ENCODE results near the gene RGS9BP.
"Not testable (repeated sequence)": the region's sequence is repeated elsewhere in the genome, so short reads cannot be mapped to it uniquely, and the experiment has no call there.

The RGS9BP gene

DNA sequence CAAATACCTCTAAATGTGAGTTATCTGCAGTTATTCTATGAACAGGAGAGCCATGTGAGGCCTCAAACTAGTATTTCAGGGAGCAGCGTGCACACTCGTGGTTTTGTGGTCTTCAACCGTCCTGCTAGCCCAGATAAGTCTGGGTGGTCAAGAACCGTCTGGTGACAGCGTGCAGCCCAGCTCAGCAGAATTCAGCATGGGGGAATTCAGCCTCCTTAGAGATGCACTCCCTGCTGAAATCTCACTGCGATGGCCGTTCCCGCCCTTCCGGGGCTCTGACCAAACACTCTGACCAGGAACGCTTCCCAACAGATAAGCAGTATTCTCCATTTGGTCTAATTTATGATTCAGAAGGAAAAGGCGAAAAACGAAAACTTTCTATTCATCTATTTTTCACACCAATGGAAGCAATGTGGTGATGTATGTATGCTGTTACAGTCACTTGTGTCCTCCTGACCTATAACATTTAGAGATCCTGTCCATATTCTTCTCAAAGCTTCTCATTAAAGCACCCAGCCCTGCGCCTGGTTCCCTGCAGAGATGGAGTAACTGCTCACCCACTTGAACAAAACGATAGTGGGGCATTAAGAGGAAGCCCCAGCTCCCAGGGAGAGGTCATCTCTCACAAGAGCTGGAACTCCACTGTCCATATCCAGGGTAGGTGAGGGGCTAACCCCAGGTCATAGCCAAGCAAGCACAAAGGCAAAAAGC, 3.6 kb upstream of the RGS9BP start:
- no peak for DNase-seq (ENCODE audit: low read depth, low spot score)

DNA sequence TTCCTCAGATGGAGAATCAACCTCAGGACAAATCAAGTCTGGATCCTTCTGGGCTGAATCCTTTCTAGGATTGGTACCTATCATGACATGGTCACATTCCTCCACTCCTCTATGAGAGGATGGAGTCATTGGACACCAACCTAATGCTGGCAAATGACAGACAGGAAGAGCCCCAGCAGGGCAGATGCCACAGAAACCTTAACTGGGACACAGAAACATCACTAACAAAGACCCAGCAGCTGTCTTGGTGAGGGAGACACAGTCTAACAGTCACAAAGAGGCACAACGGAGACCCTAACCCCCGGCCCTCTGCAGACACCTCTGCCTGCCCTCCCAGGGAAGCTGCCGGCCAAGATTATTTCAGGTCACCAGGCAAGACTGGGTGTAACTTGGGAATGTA, 2.8 kb upstream of the RGS9BP start:
- DNase-seq (ENCODE audit: low read depth, low spot score): no peak

DNA sequence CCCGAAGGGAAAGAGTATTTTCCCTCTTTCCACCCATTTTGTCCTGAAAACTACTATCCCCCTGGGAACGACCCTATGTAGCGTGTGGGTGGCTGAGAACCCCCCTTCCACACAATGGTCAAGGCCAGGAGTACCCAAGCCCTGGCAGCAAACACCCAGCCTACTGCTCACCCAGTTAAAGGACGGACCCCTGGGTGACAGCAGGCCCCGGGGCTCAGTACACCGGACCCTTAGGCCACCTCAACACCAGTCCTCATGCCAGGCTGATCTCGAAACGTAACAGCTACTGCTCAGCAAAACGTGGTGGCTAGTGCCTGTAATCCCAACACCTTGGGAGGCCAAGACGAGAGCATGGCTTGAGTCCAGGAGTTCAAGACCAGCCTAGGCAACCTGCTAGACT, 2.1 kb upstream of the RGS9BP start:
- no peak for DNase-seq (ENCODE audit: low read depth, low spot score)

DNA sequence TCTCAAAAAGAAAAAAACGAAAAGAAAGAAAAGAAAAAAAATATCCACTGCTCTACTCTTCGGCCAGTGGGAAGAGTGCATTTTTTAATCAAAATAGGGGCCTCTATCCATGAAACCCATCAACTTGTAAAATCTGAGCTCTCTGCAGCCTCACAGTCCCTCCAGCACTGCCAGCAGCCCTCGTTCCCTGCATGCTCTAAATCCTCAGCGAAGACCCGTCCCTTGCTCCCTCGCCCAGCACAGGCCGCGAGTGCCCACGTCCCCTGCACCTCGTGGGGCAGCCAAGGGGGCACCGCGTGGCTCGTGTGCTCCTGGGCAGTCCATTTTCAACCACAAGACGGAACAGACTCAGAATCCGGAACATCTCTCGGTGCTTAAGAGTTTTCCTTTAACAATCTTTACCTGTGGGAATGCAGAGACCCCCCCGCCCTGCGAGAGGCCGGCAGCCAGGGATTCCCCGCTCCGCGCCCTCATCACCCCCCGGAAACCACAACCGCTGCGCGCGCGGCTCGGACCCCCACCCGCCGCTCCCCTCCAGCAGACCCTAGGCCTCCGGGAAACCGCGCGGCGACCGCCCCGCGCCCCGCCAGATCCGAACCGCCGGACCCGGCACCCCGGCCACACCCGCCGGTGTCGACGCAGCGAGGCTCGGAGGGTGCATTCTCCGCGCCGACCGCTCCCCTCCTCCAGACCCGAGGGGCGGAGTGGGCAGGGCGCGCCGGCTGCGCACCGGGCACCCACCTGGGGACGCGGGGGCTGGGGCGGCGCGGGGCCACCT, 1.3 kb upstream of the RGS9BP start:
- DNase-seq (ENCODE audit: low read depth, low spot score): no peak

DNA sequence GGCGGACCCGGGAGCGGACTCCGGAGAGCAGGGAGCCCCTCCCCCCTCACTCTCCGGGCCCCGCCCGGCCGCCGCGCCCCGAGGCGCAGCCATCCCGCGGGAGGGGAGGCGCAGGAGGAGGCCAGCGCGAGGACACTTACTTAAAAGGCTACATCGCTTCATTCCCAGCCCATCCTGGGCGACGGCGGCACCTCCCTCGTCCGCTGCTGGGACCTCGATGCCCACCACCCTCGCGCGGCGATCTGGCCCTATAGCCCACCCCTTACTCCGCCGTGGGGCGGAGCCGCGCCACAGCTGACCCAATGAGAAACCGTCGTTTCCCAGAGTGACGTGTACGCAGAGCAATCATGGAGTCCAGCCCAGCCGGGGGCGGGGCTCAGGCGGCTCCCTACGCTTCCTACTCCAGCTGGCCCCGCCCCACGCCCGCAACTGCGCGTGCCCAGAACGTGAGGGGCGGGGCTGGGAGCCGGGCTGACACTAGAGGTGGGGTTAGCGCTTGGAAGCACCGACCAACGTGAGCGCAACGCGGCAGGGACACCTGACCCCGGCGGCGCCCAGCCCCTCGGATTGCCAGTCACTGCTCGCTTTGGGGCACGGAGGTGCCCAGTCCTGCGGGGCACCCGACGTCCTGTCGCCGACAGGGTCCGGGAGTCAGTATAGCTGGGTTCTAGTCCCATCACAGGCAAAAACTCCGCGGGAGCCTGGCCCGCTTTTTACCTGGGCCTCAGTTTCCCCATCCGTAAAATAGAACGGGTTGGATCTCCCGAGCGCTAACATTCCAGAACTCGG, 523 bp upstream of the RGS9BP start, which contains the start of gene ANKRD27:
Gene ANKRD27, minus strand, starts transcription at position 250 of the 789 bp plus-strand sequence. CDS start 16,165 bp downstream, outside the sequence.
- peak; percentile 93 for DNase-seq (ENCODE audit: low read depth, low spot score)

DNA sequence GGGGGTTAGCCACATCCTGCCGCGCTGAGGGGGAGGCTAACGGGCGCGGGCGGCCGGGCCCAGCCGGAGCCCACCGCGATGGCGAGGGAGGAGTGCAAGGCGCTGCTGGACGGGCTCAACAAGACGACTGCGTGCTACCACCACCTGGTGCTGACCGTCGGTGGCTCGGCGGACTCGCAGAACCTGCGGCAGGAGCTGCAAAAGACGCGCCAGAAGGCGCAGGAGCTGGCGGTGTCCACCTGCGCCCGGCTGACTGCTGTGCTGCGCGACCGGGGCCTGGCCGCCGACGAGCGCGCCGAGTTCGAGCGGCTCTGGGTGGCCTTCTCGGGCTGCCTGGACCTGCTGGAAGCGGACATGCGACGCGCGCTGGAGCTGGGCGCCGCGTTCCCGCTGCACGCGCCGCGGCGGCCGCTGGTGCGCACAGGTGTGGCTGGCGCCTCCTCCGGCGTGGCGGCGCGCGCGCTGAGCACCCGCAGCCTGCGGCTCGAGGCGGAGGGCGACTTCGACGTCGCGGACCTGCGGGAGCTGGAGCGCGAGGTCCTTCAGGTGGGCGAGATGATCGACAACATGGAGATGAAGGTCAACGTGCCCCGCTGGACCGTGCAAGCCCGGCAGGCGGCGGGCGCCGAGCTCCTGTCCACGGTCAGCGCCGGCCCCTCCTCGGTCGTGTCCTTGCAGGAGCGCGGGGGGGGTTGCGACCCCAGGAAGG, 692 bp downstream of the RGS9BP start:
- no peak for DNase-seq (ENCODE audit: low read depth, low spot score)

DNA sequence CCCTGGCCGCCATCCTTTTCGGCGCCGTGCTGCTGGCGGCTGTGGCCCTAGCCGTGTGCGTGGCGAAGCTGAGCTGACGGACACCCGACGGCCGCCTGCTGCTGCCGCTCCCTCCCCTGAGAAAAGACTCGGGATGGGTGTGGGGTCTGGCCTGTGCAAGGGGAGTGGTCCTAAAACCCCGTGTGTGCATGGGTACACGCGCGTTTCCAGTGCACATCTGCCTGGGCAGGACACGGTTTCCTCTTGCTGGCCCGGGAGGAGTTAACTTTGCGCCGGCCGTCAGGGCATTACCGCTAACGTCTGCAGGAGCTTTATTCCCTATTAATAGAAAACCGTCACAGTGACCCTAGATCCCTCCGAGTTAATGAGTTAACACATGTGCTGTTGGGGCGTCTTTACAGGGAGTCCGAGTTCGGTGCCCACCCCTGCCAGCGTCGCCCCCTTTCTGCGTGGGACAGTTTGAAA, 1.3 kb downstream of the RGS9BP start:
- DNase-seq (ENCODE audit: low read depth, low spot score): no peak

DNA sequence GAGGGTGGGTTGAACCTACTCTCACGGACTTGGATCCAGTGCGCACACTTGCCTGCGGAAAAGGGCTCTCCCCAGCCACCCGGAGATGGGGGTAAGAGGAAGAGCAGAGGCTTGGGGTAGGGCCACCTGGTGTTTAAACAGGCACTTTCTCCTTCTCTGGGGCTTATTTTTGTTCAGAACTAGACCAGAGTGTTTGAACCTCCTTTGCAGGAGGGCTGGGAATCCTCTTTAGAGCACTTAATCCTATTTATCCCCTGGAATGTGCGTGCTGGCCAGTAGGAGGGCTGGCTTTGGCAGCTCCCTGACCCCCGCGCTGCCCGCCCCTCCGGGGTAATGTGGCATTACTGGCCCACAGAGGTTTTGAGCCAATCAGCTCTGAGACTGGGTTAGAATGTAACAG, 2.0 kb downstream of the RGS9BP start:
- no peak for DNase-seq (ENCODE audit: low read depth, low spot score)

DNA sequence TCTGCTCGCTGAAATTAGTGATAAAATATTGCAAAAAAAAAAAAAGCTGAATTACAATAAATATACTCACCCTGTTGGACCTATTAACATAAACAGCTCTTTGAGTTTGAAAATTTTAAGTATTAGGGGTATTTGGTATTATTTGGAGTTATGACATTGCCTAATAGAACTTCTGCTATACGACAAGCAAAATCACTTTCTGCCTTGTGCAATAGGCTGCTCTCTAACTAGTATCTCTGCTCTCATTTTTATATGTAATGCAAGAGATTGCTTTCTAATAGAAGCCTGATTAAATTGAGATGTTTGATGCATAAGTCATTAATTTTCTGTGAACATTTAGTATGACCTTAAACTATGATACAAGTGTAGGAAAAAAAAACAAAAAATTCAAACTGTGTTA, 5.3 kb downstream of the RGS9BP start:
- no peak for DNase-seq (ENCODE audit: low read depth, low spot score)

DNA sequence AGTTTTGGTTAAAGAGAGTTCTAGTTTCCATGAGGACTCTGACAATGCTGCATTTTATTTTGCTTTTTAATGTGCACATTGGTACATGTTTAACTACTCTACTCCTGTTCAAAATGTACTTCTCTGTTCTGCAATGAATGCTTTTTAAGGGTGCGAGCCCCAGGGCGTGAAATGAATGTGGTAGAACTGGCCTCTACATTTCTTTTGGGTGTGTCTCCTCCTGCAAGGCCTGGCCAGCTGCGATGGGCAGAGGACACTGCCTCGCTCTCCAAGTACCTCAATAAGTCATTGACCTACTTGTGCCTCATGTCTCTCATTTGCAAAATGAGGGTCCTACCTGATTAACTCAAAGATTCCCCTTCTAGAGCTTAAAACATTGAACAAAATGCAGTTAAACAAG, 6.7 kb downstream of the RGS9BP start:
- DNase-seq (ENCODE audit: low read depth, low spot score): no peak

DNA sequence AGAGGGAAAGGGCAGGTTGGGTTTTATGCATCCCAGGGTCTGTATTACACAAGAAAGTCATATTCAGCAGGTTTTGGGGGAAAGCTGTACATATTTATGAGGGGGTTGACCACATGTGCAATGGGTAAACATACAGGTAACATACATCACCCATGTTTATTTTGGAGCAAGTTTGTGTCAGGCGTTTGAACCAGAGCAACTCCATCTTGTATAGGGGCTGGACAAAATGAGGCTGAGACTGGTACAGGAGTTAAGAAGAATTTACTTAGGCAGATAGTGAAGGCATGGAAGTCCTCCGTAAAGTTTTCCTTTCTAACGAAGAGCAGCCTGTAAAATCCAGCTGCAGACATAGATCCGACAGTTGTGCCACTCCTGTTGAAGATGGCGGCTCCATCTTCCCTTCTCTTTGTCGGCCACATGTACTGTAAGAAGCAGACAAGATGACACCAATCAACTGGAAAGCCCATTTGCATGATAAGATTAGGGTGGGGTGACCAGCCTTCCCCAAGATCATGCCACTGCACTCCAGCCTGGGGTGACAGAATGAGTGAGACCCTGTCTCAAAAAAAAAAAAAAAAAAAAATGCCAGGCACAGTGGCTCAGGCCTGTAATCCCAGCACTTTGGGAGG, 11.3 kb downstream of the RGS9BP start:
- no peak for DNase-seq (ENCODE audit: low read depth, low spot score)

DNA sequence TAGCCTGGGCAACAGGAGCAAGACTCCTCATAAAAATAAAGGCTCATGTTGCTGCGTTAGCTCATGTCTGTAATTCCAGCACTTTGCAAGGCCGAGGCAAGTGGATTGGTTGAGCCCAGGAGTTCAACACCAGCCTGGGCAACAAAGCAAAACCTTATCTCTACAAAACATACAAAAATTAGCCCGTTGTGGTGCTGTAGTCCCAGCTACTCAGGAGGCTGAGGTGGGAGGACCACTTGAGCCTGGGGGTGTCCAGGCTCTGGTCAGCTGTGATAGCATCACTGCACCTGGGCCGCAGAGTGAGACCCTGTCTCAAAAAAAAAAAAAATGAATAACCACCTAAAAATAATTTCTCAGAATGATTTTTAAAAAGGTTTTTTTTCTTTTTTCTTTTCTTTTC, 12.0 kb downstream of the RGS9BP start:
- DNase-seq (ENCODE audit: low read depth, low spot score): no peak

DNA sequence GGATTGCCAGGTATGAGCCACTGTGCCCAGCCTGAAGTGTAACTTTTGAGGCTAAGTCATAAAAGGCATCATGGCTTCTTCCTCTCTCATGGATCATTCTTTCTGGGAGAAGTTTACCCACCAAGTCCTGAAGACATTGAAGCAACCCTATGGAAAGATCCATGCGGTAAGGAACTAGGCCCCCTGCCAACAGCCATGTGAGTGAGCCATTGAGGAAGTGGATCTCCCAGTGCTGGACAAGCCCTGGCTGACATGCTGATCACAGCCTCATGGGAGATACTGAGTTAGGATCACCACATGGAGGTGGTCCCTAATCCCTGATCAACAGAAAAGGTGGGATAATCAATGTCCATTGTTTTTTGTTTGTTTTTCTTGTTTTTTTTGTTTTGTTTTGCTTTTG, 12.7 kb downstream of the RGS9BP start:
- DNase-seq (ENCODE audit: low read depth, low spot score): no peak

DNA sequence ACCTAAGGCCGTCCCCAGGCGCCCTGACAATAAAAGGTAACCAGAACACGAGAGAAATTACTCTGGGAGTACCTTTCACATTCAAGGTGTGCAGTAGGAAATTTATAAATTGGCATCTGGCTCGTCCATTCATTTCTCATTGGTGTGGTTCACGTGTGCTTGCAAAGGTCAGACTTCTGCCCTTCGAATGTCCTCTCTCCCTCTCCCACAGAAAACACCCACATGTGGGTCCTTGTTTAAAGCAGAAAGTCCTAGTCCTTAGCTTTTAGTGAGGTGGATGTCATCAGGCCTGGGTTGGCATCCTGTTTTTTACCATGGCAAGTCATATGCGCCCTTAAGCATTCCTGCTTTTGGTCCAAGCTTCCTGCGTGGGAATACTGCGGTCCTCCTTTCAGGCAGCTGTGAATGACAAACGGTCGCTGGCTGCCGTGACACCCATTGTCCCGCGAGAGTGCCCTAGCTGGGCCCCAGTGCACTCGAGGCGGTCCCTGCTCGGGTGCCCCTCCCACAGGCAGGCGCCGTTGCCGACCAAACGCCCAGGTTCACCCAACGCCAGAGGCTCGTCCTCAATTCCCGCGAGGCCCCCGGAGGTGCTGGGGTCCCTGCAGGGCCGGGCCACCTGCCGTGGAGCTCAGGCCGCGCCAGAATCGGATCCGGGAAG, 15.8 kb downstream of the RGS9BP start, which contains the start of gene NUDT19:
Gene NUDT19, plus strand, starts transcription at position 531 of the 661 bp plus-strand sequence. CDS start 140 bp downstream, outside the sequence.
- DNase-seq (ENCODE audit: low read depth, low spot score): peak; percentile 58

DNA sequence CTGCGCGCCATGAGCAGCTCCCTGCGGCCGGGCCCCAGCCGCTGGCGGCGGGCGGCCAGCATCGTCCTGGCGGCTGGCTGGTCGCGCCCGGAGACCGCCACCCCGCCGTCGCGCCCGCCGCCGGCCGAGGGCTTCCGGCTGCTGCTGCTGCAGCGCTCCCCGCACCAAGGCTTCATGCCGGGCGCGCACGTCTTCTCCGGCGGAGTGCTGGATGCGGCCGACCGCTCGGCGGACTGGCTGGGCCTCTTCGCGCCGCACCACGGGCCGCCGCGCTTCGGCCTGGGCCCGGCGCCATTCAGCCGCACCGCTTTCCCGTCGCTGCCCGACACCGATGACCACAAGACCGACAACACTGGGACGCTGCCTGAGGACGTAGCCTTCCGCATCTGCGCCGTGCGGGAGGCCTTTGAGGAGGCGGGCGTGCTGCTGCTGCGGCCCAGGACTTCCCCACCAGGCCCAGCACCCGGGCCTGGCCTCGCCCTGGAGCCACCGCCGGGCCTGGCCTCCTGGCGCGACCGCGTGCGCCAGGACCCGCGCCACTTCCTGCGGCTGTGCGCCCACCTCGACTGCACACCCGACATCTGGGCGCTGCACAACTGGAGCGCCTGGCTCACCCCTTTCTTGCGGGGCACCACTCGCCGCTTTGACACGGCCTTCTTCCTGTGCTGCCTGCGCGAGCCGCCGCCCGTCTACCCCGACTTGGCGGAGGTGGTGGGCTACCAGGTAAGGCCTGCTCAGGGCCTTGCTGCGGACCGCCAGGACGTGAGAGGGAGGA, 16.5 kb downstream of the RGS9BP start:
- no peak for DNase-seq (ENCODE audit: low read depth, low spot score)

DNA sequence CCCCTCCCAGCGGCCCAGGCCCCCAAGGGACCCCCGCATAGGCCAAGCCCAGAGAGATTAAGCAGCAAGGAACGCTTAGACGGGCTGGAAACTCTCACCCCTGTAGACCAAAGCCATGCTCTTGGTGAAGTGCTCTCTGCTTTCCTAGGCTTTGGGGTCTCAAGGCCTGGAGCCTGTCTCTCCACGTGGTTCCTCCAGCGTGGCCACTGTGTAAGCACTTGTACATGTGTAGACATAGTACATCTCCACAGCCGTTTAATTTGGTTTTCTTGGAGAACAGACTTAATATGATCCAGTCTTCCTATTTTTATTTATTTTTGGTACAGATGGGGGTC, 17.0 kb downstream of the RGS9BP start:
- DNase-seq (ENCODE audit: low read depth, low spot score): no peak

DNA sequence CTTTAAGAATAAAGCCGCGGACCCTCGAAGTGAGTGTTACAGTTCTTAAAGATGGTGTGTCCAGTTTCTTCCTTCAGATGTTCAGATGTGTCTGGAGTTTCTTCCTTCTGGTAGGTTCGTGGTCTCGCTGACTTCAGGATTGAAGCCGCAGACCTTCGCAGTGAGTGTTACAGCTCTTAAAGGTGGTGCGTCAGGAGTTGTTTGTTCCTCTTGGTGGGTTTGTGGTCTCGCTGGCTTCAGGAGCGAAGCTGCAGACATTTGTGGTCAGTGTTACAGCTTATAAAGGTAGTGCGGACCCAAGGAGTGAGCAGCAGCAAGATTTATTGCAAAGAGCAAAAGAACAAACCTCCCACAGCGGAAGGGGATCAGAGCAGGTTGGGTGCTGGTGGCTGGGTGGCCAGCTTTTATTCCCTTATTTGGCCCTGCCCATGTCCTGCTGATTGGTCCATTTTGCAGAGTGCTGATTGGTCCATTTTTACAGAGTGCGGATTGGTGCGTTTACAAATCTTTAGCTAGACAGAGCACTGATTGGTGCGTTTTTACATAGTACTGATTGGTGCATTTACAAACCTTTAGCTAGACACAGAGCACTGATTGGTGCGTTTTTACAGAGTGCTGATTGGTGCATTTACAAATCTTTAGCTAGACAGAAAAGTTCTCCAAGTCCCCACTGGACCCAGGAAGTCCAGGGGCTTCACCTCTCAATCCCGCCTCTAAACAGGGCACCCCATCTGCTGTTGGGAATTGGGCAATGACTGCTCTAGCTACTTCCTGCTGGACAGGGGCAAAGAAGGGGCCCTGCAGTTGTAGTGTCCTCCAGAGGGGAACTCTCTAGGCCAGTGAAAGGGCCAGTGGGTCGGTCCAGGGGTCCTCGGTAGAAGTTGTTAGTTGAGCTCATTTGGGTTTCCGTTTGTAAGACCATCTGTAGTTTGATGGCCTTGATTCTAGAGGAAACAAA, 17.8 kb downstream of the RGS9BP start:
- DNase-seq (ENCODE audit: low read depth, low spot score): not testable (repeated sequence)

DNA sequence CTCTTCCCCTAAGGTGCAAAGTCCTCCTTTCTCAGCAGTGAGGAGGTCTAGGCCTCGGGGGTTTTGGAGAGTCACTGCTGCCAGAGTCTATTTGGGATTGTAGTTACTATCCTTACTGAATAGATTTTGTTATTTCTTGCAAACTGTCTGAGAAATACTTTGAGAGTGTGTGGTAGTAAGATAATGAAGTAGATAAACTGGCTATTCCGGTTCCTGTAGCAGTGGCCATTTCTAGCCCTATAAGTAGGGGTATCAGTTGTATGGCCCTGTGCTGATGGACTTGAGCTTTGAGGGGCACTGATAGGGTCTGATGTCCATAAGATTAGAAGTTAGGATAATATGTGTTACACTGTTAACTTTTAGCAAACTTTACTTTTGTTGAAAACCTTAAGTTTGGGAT, 18.7 kb downstream of the RGS9BP start:
- not testable (repeated sequence) for DNase-seq (ENCODE audit: low read depth, low spot score)

DNA sequence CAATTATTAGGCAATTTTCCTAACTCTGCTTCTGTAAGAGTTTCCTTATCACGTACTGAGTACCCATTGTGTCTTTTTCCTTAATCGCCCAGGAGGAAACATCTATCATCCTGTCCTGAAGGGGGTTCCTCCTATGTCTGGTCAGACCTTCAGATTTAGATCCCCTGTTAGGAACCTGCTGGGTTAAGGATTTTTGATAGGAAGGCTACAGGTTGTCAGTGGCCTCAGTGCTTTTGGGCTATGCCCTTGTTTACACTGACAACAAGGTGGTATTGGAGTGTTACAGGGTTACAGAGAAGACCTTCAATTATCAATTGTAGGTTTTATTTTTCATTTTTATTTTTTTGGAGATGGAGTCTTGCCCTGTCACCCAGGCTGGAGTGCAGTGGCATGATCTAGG, 19.2 kb downstream of the RGS9BP start:
- not testable (repeated sequence) for DNase-seq (ENCODE audit: low read depth, low spot score)

All from activated CD4-positive, CD25-positive, alpha-beta regulatory T cell treated with anti-CD3 and anti-CD28 coated beads, Interleukin-2, amount 50 U/mL, for 16 hours (primary cell).